H1 (cell line): ENCODE measurements around the gene STX8. TPM values are rescaled to one million over a fixed set of nuclear protein-coding genes. Genes with fewer than 3 reads are reported as not detected.

Source experiments
- CTCF ChIA-PET: fragments of 300-600 bp; sonication (Branson Sonifier 250); formaldehyde crosslinking; loops from one replicate; lab custom pipeline; 2021; ENCODE audit not compliant: partially characterized antibody; lab: Charles Lee
- POLR2A ChIA-PET: fragments of 300-600 bp; sonication (Branson Sonifier 250); formaldehyde crosslinking; loops from one replicate; lab custom pipeline; 2021; ENCODE audit warnings: inconsistent platforms; ENCODE audit not compliant: partially characterized antibody; lab: Charles Lee
- DNase-seq, 2 experiments: peaks; one replicate each; pipeline versions ENCODE4 v3.0.0 to v3.0.0-alpha.2; 2010 to 2022; ENCODE audit warnings: low spot score in 2 of 2, low read depth in 1 of 2, mixed read lengths in 1 of 2
- FAIRE-seq: peaks from 2 replicates; lab custom pipeline; 2011; peaks lifted over from hg19 to GRCh38; lab: Jason Lieb, UNC
- H2AFZ ChIP-seq: 2 replicates; pipeline ENCODE4 v1.8.1; 2012; ENCODE audit warnings: low read length, inconsistent platforms
- H2AK5ac ChIP-seq: 2 replicates; pipeline ENCODE4 v1.6.1; 2013; ENCODE audit warnings: low read depth, low read length
- H2BK120ac ChIP-seq: replicated peaks from 2 replicates; pipeline ENCODE3; 2013; ENCODE audit warnings: low read depth, low read length, inconsistent platforms
- H2BK12ac ChIP-seq: 2 replicates; pipeline ENCODE4 v1.6.1; 2013; ENCODE audit warnings: low read depth, low read length
- H2BK15ac ChIP-seq: 2 replicates; pipeline ENCODE4 v1.6.1; 2013; ENCODE audit warnings: low read length
- H2BK20ac ChIP-seq: 2 replicates; pipeline ENCODE4 v1.6.1; 2013; ENCODE audit warnings: low read length
- H2BK5ac ChIP-seq: 2 replicates; pipeline ENCODE4 v1.6.1; 2013; ENCODE audit warnings: low read depth, low read length
- H3K14ac ChIP-seq: 2 replicates; pipeline ENCODE4 v1.6.1; 2013; ENCODE audit warnings: inconsistent platforms; ENCODE audit not compliant: insufficient read length
- H3K18ac ChIP-seq: 2 replicates; pipeline ENCODE4 v1.6.1; 2013; ENCODE audit warnings: low read length; ENCODE audit errors: extremely low read depth
- H3K23ac ChIP-seq: 2 replicates; pipeline ENCODE4 v1.6.1; 2013; ENCODE audit warnings: inconsistent platforms; ENCODE audit not compliant: insufficient read length
- H3K23me2 ChIP-seq: 2 replicates; pipeline ENCODE4 v1.6.1; 2013; ENCODE audit warnings: low read depth, low read length
- H3K27ac ChIP-seq: 2 replicates; pipeline ENCODE4 v1.6.1; 2011; ENCODE audit warnings: low read depth, low read length, inconsistent platforms
- H3K27me3 ChIP-seq, 4 experiments: replicated peaks in 1 of 4; 1 replicate in 1 of 4; 2 replicates in 3 of 4; pipeline versions ENCODE4 v1.6.1 to v1.8.1; 2011 to 2013; ENCODE audit warnings: low read length in 3 of 4, mild to moderate bottlenecking in 3 of 4, inconsistent platforms in 2 of 4, mixed read lengths in 2 of 4, moderate library complexity in 1 of 4; ENCODE audit not compliant: control insufficient read depth in 3 of 4, insufficient read depth in 3 of 4; ENCODE audit errors: extremely low read depth in 1 of 4
- H3K36me3 ChIP-seq, 4 experiments: 2 replicates each; pipeline versions ENCODE4 v1.6.1 to v1.8.1; 2011 to 2013; ENCODE audit warnings: mild to moderate bottlenecking in 4 of 4, low read length in 3 of 4, moderate library complexity in 2 of 4, control low read depth in 1 of 4, inconsistent platforms in 1 of 4; ENCODE audit not compliant: insufficient read depth in 4 of 4, control insufficient read depth in 2 of 4
- H3K4ac ChIP-seq: replicated peaks from 2 replicates; pipeline ENCODE3; 2013; ENCODE audit warnings: low read length, low read depth, mixed read lengths, inconsistent platforms; ENCODE audit not compliant: insufficient read length
- H3K4me1 ChIP-seq, 4 experiments: replicated peaks in 1 of 4; 1 replicate in 1 of 4; 2 replicates in 3 of 4; pipeline versions ENCODE4 v1.6.1 to v1.8.1; 2011 to 2013; ENCODE audit warnings: low read length in 3 of 4, inconsistent platforms in 2 of 4, mixed read lengths in 1 of 4; ENCODE audit not compliant: insufficient read depth in 4 of 4, control insufficient read depth in 3 of 4
- H3K4me2 ChIP-seq, 2 experiments: 2 replicates each; pipeline versions ENCODE4 v1.6.1 to v1.8.1; 2011 to 2013; ENCODE audit warnings: low read depth in 2 of 2, low read length in 2 of 2, control low read depth in 1 of 2, inconsistent platforms in 1 of 2, mild to moderate bottlenecking in 1 of 2; ENCODE audit not compliant: insufficient read depth in 1 of 2
- H3K4me3 ChIP-seq, 4 experiments: fragments of 200-600, 300-600 bp in 1 of 4; sonication (generic), shearing (Covaris generic), sonication (Bioruptor Twin) in 1 of 4; 2 replicates each; pipeline versions ENCODE4 v1.5.1 to v1.8.1; 2011 to 2016; ENCODE audit warnings: low read length in 4 of 4, low read depth in 3 of 4, control low read depth in 2 of 4, inconsistent platforms in 2 of 4, mild to moderate bottlenecking in 2 of 4, mixed read lengths in 1 of 4, moderate library complexity in 1 of 4; ENCODE audit not compliant: insufficient read depth in 2 of 4; ENCODE audit errors: extremely low read depth in 1 of 4
- H3K56ac ChIP-seq: replicated peaks from 2 replicates; pipeline ENCODE3; 2013; ENCODE audit warnings: low read depth, mild to moderate bottlenecking, mixed read lengths, low read length, inconsistent platforms; ENCODE audit not compliant: insufficient read length
- H3K79me1 ChIP-seq: 2 replicates; pipeline ENCODE4 v1.6.1; 2013; ENCODE audit warnings: low read depth, low read length, control low read depth
- H3K79me2 ChIP-seq, 2 experiments: 2 replicates each; pipeline versions ENCODE4 v1.6.1 to v1.8.1; 2012 to 2013; ENCODE audit warnings: low read length in 2 of 2, mild to moderate bottlenecking in 2 of 2, inconsistent platforms in 1 of 2; ENCODE audit not compliant: insufficient read depth in 2 of 2, control insufficient read depth in 1 of 2
- H3K9ac ChIP-seq, 4 experiments: replicated peaks in 1 of 4; 1 replicate in 1 of 4; 2 replicates in 3 of 4; pipeline versions ENCODE4 v1.6.1 to v1.8.1; 2011 to 2013; ENCODE audit warnings: low read depth in 3 of 4, low read length in 3 of 4, control low read depth in 2 of 4, mild to moderate bottlenecking in 2 of 4, moderate library complexity in 2 of 4, inconsistent platforms in 1 of 4; ENCODE audit errors: extremely low read depth in 1 of 4
- H3K9me3 ChIP-seq, 2 experiments: 2 replicates each; pipeline versions ENCODE4 v1.6.1 to v1.8.1; 2012 to 2013; ENCODE audit warnings: mild to moderate bottlenecking in 2 of 2, moderate library complexity in 2 of 2, control low read depth in 1 of 2, inconsistent platforms in 1 of 2, low read depth in 1 of 2, low read length in 1 of 2, mixed read lengths in 1 of 2; ENCODE audit not compliant: insufficient read depth in 2 of 2
- H4K20me1 ChIP-seq, 2 experiments: replicated peaks in 1 of 2; 2 replicates each; pipeline versions ENCODE3 to v1.8.1; 2011 to 2013; ENCODE audit warnings: inconsistent platforms in 2 of 2, low read length in 2 of 2, mild to moderate bottlenecking in 1 of 2; ENCODE audit not compliant: insufficient read depth in 2 of 2, control insufficient read depth in 1 of 2
- H4K5ac ChIP-seq: 2 replicates; pipeline ENCODE4 v1.6.1; 2013; ENCODE audit warnings: low read length, low read depth, mixed read lengths, inconsistent platforms; ENCODE audit not compliant: insufficient read length
- H4K8ac ChIP-seq: 2 replicates; pipeline ENCODE4 v1.8.0; 2013; ENCODE audit warnings: mild to moderate bottlenecking, moderate library complexity, low read length, inconsistent platforms; ENCODE audit not compliant: insufficient read depth; ENCODE audit errors: extremely low read depth
- H4K91ac ChIP-seq: replicated peaks from 2 replicates; pipeline ENCODE3; 2013; ENCODE audit warnings: low read length, mixed read lengths, inconsistent platforms; ENCODE audit not compliant: insufficient read length
- BACH1 ChIP-seq: IDR thresholded peaks from 2 replicates; pipeline ENCODE4 v1.6.1; 2012; ENCODE audit warnings: low read length, improper control_type of control experiment
- CBX5 ChIP-seq: fragments of 300-800, 300-1000 bp; sonication (generic); IDR thresholded peaks from 2 replicates; pipeline ENCODE4 v1.7.1; 2016; ENCODE audit warnings: antibody characterized with exemption, low read length, low read depth
- CHD1 ChIP-seq: IDR thresholded peaks from 2 replicates; pipeline ENCODE4 v1.6.1; 2012; ENCODE audit warnings: low read depth, low read length, improper control_type of control experiment
- FOSL1 ChIP-seq: IDR thresholded peaks from 2 replicates; pipeline ENCODE4 v1.6.1; 2011; ENCODE audit warnings: mild to moderate bottlenecking, low read depth, low read length, moderate library complexity; ENCODE audit not compliant: insufficient read depth
- JUND ChIP-seq: IDR thresholded peaks from 2 replicates; pipeline ENCODE4 v1.6.1; 2011; ENCODE audit warnings: mild to moderate bottlenecking, improper control_type of control experiment, low read length
- KDM1A ChIP-seq: fragments of 200-600, 300-600 bp; sonication (generic); IDR thresholded peaks from 2 replicates; pipeline ENCODE4 v1.7.1; 2016; ENCODE audit warnings: mild to moderate bottlenecking, low read length, borderline replicate concordance
- NRF1 ChIP-seq: IDR thresholded peaks from 2 replicates; pipeline ENCODE4 v1.6.1; 2011; ENCODE audit warnings: mild to moderate bottlenecking, low read depth, low read length, improper control_type of control experiment
- PHF8 ChIP-seq: fragments of 200-600 bp; sonication (generic); conservative IDR thresholded peaks from 2 replicates; pipeline ENCODE4 v1.7.1; 2012; ENCODE audit warnings: low read depth, mild to moderate bottlenecking, inconsistent platforms, low read length, moderate library complexity
- POLR2A ChIP-seq, 2 experiments: IDR thresholded peaks; 1 replicate in 1 of 2; 2 replicates in 1 of 2; pipeline ENCODE4 v1.6.1; 2011; ENCODE audit warnings: low read depth in 2 of 2, low read length in 2 of 2, mild to moderate bottlenecking in 2 of 2; ENCODE audit errors: control extremely low read depth in 1 of 2
- SIRT6 ChIP-seq: IDR thresholded peaks from one replicate; pipeline ENCODE4 v1.7.1; 2012; ENCODE audit warnings: low read length, inconsistent platforms
- SIX5 ChIP-seq: IDR thresholded peaks from 2 replicates; pipeline ENCODE4 v1.6.1; 2011; ENCODE audit warnings: mild to moderate bottlenecking, low read depth, low read length
- SP2 ChIP-seq: IDR thresholded peaks from 2 replicates; pipeline ENCODE4 v1.6.1; 2012; ENCODE audit warnings: mild to moderate bottlenecking, low read length, inconsistent platforms
- TBP ChIP-seq: IDR thresholded peaks from 2 replicates; pipeline ENCODE4 v1.6.1; 2011; ENCODE audit warnings: low read depth, low read length, improper control_type of control experiment
- TCF12 ChIP-seq: IDR thresholded peaks from 2 replicates; pipeline ENCODE4 v1.6.1; 2011; ENCODE audit warnings: low read depth, mild to moderate bottlenecking, low read length
- USF2 ChIP-seq: IDR thresholded peaks from 2 replicates; pipeline ENCODE4 v1.6.1; 2011; ENCODE audit warnings: low read length, improper control_type of control experiment
- YY1 ChIP-seq: IDR thresholded peaks from 2 replicates; pipeline ENCODE4 v1.6.1; 2011; ENCODE audit warnings: low read depth, mild to moderate bottlenecking, low read length
- WGBS, 2 experiments: shearing (Covaris generic) in 1 of 2; methylation state at CpG; one replicate each; pipeline versions ENCODE4 v1.1.6 to v1.1.7; 2013 to 2015; ENCODE audit warnings: low lambda C conversion rate in 2 of 2, mixed read lengths in 2 of 2, inconsistent platforms in 1 of 2, low coverage in 1 of 2, missing lambda C conversion rate in 1 of 2; ENCODE audit not compliant: insufficient replicate concordance in 2 of 2, insufficient coverage in 1 of 2, insufficient read length in 1 of 2; ENCODE audit errors: extremely low coverage in 1 of 2, missing lambda C conversion rate in 1 of 2; 5-methylcytosine and 5-hydroxymethylcytosine counted together
- polyA plus RNA-seq, 7 experiments: library from polyadenylated mRNA; depleted of rRNA in 3 of 7; stranded (reverse) in 5 of 7; unstranded in 2 of 7; fragments of >200 nt in 5 of 7; fragments of 200-250 nt in 2 of 7; gene quantifications; 1 replicate in 5 of 7; 2 replicates in 1 of 7; 4 replicates in 1 of 7; pipeline versions ENCODE4 v1.2.1 to v1.2.3, GENCODE V29; 2011 to 2013; ENCODE audit warnings: missing spikeins in 2 of 7, mixed read lengths in 2 of 7
- total RNA-seq: library from RNA; stranded (reverse); fragmentation: NEBNext Ultra II Directional; extraction: Animal tissue kit (Norgen Biotek cat#: 25700); gene quantifications from 2 replicates; pipeline ENCODE4 v1.2.1, GENCODE V29; 2021

STX8 gene
- total and polyA plus RNA-seq, 2 of the 8 experiments (the other 6 are each of a cell fraction or from before 2014, with no cell fraction given): 22.8 to 42.5 TPM

GRCh38 chr17:9536061-9536460 lies 39.6 kb downstream of the STX8 start:
- H2AK5ac ChIP-seq: no peak overlapping the region
- no peak overlapping the region for H2AFZ ChIP-seq
- TF ChIP-seq USF2 (no peak), CBX5 (no peak), KDM1A (no peak), JUND (no peak), TCF12 (no peak), SP2 (no peak), BACH1 (no peak), SIX5 (no peak), TBP (no peak), FOSL1 (no peak), PHF8 (no peak), YY1 (no peak), CHD1 (no peak), POLR2A (IDR thresholded peaks at IDR 0.05; ENCODE audit: control extremely low read depth in 1 of 2, low read depth in 2 of 2, low read length in 2 of 2) (no peak), SIRT6 (no peak), NRF1 (no peak)

More at GRCh38 chr17:9536061-9536460, 39.6 kb downstream of the STX8 start:
- peaks cover 0 to 3% (median 1%) of the 10 kb centered on the region in 4 experiments; a peak in 1 of 7 replicates for H3K4me1 ChIP-seq
- no peak overlapping the region for H4K5ac ChIP-seq
- WGBS, 2 experiments: 86% methylated on average over 8 of the region's 8 CpGs; no CpG with 5 or more reads in 1 of the 2 experiments
- no peak overlapping the region for H4K8ac ChIP-seq
- H3K9me3 ChIP-seq: no peaks in the 10 kb centered on the region
- H3K14ac ChIP-seq: no peak overlapping the region
- H3K4me3 ChIP-seq: no peak overlapping the region
- H3K4ac ChIP-seq: no peak overlapping the region
- FAIRE-seq: no peak
- H3K36me3 ChIP-seq: no peaks in the 10 kb centered on the region; a peak in 1 of 8 replicates
- no peak overlapping the region for H4K91ac ChIP-seq
- POLR2A ChIA-PET: interaction anchor here (0.7 kb wide), 1 partner anchor 11 kb away, joined by 3 read pairs; no protein-coding TSS in a partner anchor
- H3K18ac ChIP-seq: no peak overlapping the region
- no peak overlapping the region for H2BK20ac ChIP-seq
- no peak overlapping the region for H2BK5ac ChIP-seq
- no peak overlapping the region for H3K56ac ChIP-seq
- no peaks in the 10 kb centered on the region for H3K27me3 ChIP-seq
- H2BK120ac ChIP-seq: no peak overlapping the region
- H3K79me1 ChIP-seq: no peaks in the 10 kb centered on the region
- no peak overlapping the region for H2BK12ac ChIP-seq
- no peak overlapping the region for H2BK15ac ChIP-seq
- no peak for DNase-seq
- H3K23ac ChIP-seq: no peak overlapping the region
- no peak overlapping the region for H3K4me2 ChIP-seq
- no peak overlapping the region for H3K9ac ChIP-seq
- H3K23me2 ChIP-seq: no peaks in the 10 kb centered on the region
- H3K27ac ChIP-seq: no peak overlapping the region
- no peaks in the 10 kb centered on the region for H3K79me2 ChIP-seq
- no peaks in the 10 kb centered on the region for H4K20me1 ChIP-seq
- CTCF ChIA-PET: interaction anchor here (0.7 to 1.6 kb wide), 3 partner anchors 19 to 316 kb away, joined by 3 to 6 read pairs (median 4); no protein-coding TSS in a partner anchor
